Umbilical cord (tissue), 2 donors: ENCODE measurements around the gene POLD2. TPM values are rescaled to one million over a fixed set of nuclear protein-coding genes. Genes with fewer than 3 reads are reported as not detected.

ENCODE experiments used
- DNase-seq: peaks from one replicate; pipeline ENCODE4 v3.0.0-alpha.2; 2015; ENCODE audit warnings: low spot score
- total RNA-seq: library from RNA; depleted of rRNA; stranded (reverse); fragments of >200 nt; gene quantifications from one replicate; pipeline ENCODE4 v1.2.3, GENCODE V29; 2014; ENCODE audit warnings: low replicate concordance; ENCODE audit not compliant: insufficient read depth

POLD2 gene
- total RNA-seq, 1 donor from 2014 or later, result 32.7 TPM

DNA sequence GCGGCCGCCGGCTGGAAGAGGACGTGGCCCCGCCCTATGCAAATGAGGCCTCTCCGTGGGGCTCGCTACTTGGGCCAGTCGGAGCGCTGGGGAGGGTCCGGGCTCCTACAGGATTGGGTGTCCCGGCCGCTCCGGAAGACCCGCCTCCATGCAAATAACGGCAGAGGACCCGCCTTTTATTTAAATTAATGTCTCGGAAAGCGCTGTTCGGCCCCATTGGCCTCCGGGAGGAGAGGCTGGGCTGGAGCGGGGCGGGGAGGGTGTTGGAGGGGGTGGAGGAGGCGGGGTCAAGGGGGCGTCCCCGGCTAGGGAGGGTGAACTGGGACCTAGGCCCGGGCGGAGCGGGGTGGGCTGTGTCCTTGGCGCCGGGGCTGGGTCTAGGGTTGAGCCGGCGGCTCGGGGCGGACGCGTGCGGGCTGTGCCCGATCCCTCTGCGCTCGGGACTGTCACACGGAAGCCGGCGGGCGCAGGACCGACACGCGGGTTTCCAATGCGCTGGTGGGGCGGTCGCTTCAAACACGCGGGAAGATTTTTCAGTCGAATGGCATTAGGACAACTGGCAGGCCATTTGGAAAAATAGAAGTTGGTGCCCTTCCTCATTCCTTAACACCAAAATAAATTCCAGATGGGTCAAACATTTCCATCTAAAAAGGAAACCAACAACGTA is 40.7 kb downstream of the POLD2 start:
- peak; percentile 100 for DNase-seq

DNA sequence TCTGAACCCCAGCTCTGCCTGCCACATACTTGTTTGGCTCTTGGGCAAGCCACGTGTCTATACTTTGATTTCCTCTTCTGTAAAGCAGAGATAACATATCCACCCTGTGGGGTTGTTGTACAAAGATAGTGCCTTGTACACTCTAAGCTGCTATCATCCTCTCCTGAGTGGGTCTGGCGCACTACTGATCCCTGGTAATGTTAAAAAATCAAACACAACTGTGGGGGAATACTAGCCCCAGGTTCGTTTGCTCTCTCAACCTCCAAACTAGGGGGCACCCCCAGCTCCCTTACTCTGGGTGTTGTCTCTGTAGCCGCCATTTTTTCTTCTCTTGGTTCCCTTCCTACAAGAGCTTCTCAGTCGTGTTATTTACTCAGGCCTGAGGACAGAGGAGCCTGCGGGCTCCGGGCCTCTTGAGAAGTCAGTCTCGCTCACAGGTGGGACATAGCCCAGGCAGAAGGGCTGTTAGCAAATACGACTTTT is 42.0 kb downstream of the POLD2 start:
- no peak for DNase-seq

DNA sequence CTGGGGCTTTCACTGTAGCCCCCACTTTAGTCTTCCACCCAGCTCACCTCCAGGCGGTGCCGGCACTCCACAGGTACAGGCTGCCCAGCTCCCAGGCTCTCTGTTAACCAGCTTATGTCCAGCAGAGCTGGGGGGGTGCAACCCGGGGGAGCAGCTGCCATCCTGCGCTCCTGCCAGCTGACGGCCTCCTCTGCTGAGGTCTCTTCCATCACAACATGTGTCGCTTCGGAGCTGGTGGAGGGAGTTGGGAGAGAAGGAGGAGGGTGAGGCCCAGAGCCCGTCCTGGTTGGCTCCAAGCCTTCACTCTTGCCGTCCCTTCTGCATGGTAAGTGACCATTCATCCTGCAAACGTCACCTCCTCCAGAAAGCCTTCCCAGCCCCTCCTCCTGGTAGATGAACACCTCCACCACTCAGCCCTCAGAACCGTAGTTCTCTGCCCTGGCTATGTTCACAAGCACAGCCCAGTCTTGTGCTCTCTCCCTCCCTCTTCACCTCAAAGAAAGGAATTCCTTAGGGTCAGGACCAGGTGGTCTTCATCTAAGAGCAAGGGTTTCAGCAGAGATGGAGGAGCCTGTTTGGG is 42.6 kb downstream of the POLD2 start:
- DNase-seq, result no peak

DNA sequence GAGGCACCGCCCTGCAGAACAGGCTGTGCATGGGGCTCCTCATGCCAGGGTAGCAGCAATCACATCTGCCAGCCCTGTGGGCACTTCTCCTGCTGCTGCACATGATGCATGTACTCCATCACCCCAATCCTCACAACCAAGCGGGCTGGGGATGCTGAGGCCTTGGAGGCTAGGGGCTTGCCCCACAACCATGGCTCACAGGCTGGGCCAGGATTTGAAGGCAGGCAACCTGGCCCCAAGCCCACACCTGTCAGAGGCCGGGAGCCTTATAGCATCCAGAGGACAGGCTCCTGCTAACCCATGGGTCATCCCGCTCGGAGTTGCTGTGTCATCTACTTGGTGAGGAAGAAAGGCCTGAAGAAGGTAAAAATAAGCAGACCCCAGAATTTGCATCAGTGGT is 43.2 kb downstream of the POLD2 start:
- no peak for DNase-seq

DNA sequence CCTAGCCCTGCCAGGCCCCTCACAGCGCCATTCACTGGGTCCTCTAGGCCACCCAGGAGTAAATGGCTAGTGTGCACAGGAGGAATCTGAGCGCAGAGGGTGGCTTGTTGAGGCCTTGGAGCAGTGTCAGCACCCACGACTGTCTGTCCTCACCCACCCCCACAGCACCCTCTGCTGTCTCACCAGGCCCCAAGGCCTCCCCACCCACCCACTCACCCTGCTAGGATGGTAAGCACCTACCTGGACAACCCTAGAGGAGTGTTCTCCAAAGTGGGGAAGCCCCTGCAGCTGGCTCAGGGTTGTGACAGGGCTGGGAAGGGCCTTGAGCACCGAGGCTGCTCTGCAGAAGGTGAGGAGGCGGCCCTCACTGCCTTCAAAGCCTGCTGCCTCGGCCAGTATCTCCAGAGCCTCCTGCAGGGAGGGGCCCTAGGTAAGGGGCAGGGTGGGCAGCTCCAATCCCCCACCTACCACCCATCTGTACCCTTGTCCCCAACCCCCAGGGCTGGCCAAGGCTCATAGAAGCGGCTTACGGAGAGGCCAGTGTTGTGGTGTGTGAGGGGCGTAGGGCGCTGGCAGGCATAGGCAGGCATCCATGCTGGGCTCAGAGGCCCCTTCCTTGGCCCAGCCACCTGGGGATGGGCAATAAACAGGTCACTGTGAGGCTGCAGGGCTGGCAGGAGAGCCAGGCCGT is 43.9 kb downstream of the POLD2 start:
- DNase-seq, result no peak

DNA sequence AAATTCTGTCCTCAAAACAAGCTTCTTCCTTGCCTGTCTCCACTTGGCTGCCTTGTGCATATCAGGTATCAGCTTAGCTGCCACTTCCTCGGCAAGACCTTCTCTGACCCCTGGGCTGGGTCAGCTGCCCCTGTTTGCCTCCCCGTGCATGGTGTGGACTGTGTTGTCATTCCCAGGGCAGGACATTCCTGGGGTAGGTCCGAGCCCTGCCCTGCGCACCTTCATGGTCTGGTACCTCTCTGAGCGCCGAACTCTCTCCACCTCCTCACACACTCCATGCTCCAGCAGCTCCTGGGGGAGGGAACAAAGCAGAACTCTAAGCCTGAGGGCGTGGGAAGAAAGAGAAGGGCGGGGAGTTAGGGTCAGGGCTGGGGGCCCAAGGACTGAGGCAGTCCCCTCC is 44.8 kb downstream of the POLD2 start:
- no peak for DNase-seq

DNA sequence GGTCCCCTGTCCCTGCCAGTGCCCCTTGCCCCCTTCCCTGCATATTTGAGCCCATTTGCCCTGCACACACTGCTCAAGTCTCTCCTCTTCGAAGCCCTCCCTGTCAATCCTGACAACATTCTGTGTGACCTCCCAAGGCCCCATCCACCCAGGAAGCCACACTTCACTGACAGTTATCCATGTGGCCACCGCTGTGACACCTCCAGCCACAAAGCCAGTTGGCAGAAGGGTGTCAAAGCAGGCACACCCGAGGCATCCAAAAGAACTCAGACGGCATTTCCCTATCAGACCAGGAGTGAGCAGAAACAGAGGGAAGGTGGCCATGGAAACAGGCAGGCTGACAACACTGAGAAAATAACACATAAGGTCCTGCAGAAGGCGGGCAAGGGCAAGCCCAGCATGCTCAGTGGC is 45.7 kb downstream of the POLD2 start:
- no peak for DNase-seq

DNA sequence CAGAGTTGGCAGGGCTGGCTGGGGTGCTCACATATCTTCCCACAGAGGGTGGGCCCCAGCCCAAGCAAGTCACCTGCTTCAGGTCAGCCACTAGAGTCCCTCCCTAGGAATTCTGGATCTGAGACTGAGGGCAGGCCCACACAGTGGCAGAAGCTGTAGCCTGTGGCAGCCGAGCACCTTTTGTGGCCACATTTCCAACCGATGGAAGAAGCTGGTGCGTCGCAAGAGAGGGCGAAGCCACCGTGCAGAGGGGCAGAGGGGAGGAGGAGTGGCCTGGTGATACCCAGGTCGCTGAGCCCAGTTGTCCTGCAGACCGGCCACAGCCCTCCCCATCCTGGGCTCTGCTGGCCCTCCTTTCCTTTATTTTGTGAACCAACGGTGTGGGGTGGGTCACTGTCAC is 46.3 kb downstream of the POLD2 start:
- no peak for DNase-seq

DNA sequence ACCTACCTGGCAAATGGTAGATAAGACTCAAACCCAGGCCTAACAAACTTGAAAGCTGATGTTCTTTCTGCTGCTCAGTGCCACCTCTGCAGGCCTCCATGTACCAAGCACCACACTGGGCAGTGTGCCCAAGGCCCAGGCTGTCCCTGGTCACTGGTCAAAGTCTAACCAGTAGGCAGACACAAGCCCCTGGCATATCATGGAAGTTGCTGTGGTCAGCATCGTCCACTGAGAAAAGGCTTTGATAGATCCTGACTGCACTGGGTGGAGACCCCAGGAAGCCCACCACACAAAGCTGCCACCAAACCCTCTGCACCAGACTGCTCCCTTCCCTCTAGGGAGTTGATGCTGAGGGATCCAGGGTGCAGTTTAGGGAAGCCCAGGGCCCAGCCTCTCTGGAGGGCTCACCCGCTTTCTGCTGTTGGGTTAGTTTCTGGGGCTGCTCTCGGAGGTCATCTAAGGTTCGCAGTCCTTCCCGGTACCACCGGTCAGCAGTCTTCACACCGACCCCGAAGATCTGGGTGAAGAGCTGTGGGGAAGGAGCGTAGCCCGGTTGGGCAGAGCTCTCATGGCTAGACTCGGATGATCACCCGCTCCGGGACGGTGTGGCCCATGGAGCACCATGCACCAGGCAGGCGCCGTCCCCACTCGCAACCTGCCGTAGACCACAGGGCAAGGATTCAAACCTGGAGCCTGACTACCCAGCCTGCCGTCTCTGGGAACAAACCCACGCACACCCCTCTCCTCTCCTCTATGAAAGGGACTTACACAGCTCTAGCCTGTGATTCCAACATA is 47.0 kb downstream of the POLD2 start:
- DNase-seq, result no peak

DNA sequence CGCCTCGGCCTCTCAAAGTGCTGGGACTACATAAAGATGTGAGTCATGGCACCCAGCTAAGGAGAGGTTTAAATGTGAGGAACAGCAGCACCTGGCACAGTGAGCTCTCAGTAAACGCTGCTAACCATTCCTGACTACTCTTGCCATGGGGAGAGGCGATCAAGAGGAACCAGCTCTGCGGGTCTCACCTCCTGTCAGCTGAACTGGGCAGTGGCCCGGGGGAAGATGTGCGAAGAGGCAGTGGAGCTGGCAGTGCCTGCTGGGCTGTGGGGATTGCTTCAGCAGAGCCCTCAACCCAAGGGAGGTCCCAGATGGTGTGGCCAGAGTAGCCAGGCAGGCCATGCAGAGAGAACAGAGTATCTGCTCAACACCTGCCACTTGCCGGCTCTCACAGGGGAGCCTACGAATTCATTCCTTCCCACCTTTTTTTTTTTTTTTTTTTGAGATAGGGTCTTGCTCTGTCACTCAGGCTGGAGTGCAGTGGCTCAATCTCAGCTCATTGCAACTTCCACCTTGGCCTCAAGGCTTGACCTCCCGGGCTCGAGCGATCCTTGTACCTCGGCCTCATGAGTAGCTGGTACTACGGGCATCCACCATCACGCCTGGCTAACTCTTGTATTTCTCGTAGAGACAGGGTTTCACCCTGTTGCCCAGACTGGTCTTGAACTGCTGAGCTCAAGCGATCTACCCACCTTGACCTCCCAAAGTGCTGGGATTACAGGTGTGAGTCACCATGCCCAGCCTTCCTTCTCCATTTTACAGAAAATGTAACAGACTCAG is 47.9 kb downstream of the POLD2 start:
- DNase-seq, result no peak

DNA sequence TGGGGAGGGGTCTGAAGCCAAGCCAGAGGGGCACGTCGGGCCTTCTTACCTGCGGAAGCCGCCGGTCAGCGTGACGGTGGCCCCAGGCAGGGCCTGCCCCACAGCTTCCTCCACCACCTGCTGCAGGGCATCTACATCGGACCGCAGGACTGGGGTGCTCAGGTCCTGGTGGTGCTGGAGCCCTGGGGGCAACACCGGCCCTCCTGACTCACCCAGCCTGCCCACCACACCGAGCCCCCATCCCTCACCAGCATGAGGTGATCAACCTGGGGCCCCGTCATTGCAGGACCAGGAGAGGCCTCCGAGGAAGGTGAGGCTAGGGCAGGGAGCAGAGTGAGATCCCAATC is 49.0 kb downstream of the POLD2 start:
- DNase-seq, result no peak

DNA sequence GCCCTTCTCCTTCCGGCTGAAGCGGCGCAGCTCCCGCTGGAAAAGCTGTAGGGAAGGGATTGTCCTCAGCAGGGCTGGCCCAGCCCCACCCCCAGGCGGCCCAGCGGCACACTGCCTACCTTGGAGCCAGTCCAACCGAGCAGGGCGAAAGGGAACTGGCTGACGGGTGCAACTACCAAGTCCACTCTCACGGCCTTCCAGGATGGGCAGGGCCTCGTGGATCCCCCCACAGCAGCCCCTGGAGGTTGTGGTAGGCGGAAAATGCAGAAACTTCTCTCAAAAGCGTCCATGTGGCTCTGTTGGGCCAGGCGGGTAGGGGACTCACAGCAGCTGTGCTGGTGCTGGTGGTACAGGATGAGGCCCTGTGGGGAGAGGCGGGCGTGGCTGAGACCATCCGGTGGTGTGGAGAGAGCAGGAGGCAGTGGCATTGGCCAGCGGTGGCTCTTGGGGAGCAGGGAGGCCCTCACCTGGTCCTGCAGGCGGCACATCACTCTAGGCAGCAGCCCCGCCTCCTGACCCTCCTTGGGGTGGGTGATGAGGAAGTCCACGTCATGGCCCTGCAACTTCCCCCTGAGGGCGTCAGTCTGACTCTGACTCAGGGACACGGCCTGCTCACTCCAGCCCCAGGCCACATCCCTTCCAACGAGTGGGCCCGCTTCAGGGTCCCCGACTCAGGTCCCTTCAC is 49.5 kb downstream of the POLD2 start:
- DNase-seq, result no peak

DNA sequence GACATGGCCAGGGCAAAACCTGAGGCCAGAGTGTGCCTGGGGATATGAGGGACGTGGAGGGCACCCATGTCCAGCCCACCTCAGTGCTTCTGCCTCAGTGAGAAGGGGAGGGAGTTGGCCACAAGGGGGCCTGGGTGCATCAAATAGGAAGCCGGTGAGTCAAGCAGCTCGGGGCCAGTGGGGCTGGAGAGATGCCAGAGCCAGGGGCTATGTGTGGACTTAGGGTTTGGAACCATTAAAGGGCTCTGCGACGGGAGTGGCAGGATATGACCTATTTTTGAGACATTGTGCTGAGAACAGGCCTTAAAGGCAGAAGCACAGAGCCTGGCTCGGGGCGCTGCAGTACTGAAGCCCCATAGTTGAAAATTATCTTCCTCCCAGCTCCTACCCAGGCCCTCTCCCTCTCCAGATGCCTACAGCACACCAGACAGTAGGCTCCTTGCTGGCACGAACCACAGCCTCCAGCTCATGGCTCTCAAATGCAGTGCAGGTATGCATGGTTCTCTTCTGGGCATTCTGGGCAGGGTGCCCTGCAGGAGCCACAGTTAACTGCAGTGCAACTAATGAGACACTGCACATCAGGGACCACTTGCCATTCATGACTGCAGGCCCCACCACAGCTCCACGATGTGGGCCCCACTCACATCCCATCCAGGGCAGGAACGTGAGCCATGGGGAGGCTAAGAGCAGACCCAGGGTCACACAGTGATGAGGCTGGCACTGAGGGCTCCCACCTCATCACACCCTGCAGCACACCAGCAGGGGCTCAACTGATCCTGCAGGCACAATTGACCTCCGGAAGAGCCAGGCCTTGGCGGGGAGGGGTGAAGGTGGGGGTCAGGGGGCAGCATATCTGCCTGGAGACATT is 50.8 kb downstream of the POLD2 start:
- DNase-seq, result peak; percentile 84

DNA sequence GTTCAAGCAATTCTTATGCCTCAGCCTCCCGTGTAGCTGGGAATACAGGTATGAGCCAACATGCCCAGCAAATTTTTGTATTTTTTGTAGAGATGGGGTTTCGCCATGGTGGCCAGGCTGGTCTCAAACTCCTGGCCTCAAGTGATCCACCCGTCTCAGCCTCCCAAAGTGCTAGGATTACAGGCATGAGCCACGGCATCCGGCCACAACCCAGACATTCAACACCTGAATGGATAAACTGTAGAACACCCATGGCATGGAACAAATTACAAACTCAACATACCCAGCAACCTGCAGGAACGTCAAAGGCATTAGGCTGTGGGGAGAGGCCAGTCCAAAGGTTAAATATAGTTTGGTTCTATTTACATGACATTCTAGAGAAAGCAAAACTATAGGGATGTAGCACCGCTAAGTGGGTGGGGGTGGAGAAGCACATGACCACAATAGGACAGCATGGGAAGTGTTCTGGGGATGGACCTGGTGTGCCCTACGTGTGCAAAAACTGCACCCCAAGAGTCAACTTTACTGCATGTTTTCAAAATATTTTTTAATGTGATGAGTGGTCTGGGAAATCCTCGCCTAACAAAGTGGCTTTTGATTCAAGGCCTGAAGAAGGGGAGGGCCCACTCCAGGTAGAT is 51.5 kb downstream of the POLD2 start:
- no peak for DNase-seq

DNA sequence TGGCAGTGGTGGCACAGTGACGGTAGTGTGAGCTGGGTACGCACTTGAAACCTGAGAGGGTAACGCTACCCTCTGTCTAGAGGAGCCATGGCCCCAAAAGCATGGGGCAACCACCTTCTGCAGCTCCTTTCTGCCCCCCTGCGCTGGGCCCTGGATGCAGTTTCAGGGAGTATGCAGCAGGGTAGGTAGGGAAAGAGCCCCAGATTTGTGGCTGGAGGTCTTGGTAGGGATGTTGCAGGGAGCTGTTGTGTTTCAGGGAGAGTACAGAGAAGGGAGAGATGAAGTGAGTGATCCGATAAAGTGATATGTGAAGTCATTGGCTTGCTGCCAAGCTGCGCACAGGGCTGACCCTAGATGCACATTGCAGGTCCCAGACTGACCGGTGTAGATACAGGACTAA is 55.3 kb downstream of the POLD2 start:
- DNase-seq, result no peak

DNA sequence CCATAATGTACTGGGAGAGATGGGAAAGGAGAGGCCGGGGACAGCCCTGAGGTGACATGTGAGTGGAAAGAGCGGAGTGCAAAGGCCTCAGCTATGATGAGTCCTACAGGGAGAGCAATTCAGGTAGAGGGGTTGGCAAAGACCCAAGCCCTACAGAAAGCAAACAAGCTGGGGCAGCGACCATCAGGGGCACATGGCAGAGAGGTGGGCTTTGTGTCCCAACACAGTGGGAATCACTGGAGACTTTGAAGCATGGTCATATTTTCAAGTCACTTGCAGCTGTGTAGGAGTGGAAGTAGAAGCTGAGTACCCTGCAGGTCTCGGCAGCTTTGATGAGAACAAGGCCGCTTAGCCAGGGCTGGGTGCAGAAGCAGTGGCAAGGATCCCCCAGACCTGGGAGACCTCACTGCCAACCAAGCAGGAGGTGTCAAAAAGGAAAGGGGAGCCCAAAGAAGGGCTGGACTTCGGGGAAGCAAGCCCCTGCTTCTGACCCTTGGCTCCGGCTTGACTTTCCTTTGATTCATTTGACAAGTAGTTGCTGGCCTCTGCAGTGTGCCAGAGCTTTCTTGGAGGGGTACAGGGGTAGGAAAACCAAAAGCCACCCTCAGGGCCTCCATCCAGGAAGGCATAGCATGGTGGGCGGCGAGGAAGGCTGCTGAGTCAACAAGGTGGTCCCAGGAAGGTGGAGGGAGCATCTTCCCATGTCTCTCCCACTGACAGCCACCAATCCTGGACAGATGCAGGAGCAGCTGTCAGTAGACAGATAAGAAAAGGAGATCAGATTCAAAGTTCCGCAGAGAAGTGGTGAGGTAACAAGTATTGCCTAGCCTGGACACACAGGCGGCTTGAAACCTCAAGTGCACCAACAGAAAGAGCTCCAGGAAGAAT is 56.0 kb downstream of the POLD2 start:
- no peak for DNase-seq

DNA sequence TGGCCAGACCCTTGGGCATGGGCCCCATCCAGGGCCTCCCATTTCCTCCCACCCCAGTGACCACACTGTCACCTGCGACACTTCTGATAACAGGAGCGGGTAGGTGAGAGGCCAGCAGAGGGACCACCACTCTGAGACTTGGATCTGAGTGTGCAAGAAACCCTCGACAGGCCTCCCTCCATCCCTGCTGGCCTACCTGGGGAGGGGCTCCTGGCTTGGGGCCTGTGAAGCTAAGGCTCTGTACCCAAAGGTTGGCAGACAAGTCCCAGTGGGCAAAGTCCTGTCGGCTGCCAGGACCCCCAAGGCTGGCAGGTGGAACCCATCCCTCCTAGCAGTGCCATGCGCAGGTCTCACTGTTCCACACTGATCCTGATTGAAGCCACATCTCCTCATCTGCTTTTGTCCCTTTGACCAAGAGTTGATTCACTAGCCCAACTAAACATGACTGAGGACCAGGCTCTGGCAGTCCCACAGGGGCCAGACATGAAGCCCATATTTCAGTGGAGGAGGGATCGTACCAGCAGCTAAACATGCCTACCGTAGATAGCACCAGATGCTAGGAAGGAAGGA is 56.8 kb downstream of the POLD2 start:
- no peak for DNase-seq

DNA sequence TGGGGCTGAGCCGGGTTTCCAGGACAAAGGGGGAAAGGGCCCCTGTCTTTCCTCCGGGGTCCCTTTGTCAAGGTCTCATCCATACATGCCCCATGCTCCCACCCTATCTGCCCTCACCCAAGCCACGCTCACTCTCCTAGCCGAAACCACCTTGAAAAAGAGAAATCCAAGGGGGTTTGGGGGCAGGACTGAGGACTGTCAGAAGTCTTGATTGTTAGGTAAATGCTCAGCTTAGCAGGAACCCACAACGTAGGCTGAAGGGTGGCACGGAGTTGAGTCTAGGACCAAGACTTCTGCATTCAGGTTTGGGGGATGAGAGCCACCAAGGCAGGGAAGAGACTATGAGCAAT is 57.3 kb downstream of the POLD2 start:
- no peak for DNase-seq
